Measurements from ENCODE around the gene SNAP29.
A peak's percentile ranks its signal among the peaks of the same experiment; 100 is the strongest.

SNAP29 gene

DNA sequence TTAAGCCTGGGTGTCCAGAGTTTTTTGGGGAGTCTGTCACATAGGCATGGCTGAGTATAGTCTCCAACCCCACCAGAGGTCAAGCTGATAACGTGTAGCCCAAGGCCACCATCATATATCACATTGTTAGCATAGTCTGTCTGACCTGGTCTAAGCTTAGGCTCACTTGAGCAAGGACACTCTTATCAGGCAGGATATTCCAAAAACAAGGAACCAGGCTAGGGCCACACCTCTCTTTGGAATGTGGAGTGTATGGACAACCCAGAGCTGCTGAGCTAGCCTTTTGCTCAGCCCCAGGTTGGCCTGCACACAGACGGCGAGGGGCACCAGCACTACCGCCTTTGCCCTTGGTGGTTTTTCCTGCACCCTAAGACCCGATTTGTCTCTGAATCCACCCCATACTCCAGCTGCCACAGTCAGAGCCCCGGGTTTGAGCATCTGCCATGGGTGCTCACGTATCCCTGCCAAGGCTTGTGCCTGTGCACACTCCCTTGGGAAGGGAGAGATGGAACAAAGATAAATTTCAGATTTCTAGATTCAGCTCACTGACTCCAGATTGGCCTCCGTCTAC lies 7.2 kb downstream of the SNAP29 start:
- TF ChIP-seq CTCF (IDR thresholded peaks at IDR 0.05; ENCODE audit: low read depth, low read length, missing control alignments): no peak
- no peak for DNase-seq (ENCODE audit: extremely low read depth, low read depth)
- no peak overlapping the region for H3K4me3 ChIP-seq (replicated peaks; ENCODE audit: low read depth, low read length)

DNA sequence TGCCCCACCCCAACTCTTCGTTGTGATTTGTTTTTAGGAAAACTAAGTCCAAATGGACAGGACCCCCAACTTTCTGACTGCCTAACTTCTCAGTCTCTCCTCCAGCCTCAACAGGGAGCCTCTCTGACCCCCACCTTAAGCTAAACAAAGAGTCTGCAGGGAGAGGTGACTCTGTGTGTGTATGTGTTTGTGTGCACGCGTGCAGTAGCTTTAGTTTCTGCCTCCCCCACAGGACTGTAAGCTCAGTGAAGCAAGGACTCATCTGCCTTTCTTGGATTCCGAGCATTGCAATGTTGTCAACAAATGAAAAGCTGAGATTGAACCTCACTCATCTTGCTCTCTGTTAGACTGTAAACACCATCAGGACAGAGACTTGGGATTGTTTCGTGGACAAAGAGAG lies 7.9 kb downstream of the SNAP29 start:
- no peak for TF ChIP-seq CTCF (IDR thresholded peaks at IDR 0.05; ENCODE audit: low read depth, low read length, missing control alignments)

GRCh38 chr22:20867179-20868024 lies 8.6 kb downstream of the SNAP29 start:
- no peak overlapping the region for H3K4me3 ChIP-seq (replicated peaks; ENCODE audit: low read depth, low read length)
- DNase-seq (ENCODE audit: extremely low read depth, low read depth): no peak
- no peak for TF ChIP-seq CTCF (IDR thresholded peaks at IDR 0.05; ENCODE audit: low read depth, low read length, missing control alignments)

More for the DNA sequence above, 7.9 kb downstream of the SNAP29 start:
- no peak overlapping the region for H3K4me3 ChIP-seq (replicated peaks; ENCODE audit: low read depth, low read length)
- DNase-seq (ENCODE audit: extremely low read depth, low read depth): no peak

- H3K4me3 ChIP-seq (replicated peaks; ENCODE audit: low read depth, low read length): no peak overlapping the region
- peak; percentile 42 for DNase-seq (ENCODE audit: extremely low read depth, low read depth)
- no peak for TF ChIP-seq CTCF (IDR thresholded peaks at IDR 0.05; ENCODE audit: low read depth, low read length, missing control alignments)
Observed at GRCh38 chr22:20868025-20868962, 9.5 kb downstream of the SNAP29 start.

DNA sequence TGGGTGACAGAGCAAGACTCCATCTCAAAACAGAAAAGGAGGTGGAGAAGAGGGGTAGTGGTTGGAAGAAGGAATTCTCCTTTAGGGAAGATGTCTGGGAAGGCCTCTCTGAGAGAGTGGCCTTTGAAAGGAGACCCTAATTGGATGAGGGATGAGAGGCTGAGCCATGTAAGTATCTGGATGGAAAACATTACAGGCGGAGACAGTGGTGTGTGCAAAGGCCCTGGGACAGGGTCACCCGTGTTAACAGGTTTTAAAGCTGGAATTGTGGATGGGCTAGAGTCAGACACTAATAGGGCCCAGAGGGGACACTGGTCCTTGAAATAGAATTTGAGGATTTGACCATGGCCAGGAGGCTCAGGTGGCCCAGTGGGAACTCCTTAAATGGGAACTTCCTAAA lies 10.4 kb downstream of the SNAP29 start:
- DNase-seq (ENCODE audit: extremely low read depth, low read depth): no peak
- no peak overlapping the region for H3K4me3 ChIP-seq (replicated peaks; ENCODE audit: low read depth, low read length)
- no peak for TF ChIP-seq CTCF (IDR thresholded peaks at IDR 0.05; ENCODE audit: low read depth, low read length, missing control alignments)

DNA sequence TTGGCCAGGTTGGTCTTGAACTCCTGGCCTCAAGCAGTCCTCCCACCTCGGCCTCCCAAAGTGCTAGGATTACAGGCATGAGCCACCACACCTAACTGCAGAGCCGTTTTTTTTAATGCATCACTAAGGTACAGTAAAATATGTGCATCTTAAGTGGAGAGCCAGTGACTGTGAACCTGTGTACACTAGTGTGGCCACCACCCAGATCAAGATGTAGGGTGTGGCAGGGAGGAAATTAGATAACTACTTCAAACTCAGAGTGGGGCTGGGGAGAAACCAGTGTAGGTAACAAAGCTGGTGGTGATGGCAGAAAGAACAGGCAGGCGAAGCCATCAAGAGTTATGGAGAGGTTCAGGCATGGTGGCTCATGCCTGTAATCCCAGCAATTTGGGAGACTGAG lies 14.4 kb downstream of the SNAP29 start:
- no peak for TF ChIP-seq CTCF (IDR thresholded peaks at IDR 0.05; ENCODE audit: low read depth, low read length, missing control alignments)
- no peak for DNase-seq (ENCODE audit: extremely low read depth, low read depth)
- H3K4me3 ChIP-seq (replicated peaks; ENCODE audit: low read depth, low read length): no peak overlapping the region

Measured in HFF-Myc (cell line).